ENCODE results near the gene TMEM43.

Gene TMEM43

GRCh38 chr3:14150491-14151230 lies 25.8 kb downstream of the TMEM43 start:
- DNase-seq (ENCODE audit: low read depth in 2 of 3, low spot score in 1 of 3) = no peak

GRCh38 chr3:14151471-14152083 lies 26.7 kb downstream of the TMEM43 start:
- DNase-seq (ENCODE audit: low read depth in 2 of 3, low spot score in 1 of 3) = no peak

GRCh38 chr3:14152233-14152962 lies 27.5 kb downstream of the TMEM43 start:
- no peak for DNase-seq (ENCODE audit: low read depth in 2 of 3, low spot score in 1 of 3)

DNA sequence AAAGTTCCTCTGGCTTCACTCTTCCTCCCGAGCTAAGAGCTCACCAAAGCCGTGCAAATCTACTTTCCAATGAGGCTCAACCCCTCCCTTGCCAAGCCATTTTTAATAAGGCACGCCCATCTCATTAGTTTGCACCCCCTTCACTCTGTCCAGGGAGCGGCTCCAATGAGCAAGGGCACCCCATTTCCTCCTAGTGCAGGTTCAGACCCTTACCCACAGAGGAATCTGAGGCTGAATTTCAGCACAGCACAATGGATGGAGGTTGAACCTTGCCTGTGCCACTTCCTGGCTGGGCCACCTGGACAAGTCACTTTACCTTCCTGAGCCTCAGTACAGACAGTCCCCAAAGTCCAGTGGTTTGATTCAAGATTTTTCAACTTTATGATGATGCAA lies 28.1 kb downstream of the TMEM43 start:
- DNase-seq (ENCODE audit: low read depth in 2 of 3, low spot score in 1 of 3) = no peak

GRCh38 chr3:14153663-14154062 lies 28.8 kb downstream of the TMEM43 start:
- no peak for DNase-seq (ENCODE audit: low read depth in 2 of 3, low spot score in 1 of 3)

DNA sequence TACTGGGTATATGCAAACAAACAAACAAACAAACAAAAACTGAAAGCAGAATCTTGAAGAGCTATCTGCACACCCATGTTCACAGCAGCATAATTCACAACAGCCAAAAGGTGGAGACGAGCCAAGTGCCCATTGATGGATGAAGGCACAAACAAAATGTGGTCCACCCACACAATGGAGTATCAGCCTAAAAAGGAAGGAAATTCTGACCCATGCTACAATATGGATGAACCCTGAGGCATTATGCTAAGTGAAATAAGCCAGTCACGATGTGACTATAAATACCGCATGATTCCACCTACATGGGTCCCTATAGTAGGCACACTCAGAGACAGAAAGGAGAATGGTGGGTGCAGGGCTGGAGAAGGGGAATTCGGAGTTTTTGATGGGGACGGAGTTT lies 29.4 kb downstream of the TMEM43 start:
- DNase-seq (ENCODE audit: low read depth in 2 of 3, low spot score in 1 of 3) = no peak

DNA sequence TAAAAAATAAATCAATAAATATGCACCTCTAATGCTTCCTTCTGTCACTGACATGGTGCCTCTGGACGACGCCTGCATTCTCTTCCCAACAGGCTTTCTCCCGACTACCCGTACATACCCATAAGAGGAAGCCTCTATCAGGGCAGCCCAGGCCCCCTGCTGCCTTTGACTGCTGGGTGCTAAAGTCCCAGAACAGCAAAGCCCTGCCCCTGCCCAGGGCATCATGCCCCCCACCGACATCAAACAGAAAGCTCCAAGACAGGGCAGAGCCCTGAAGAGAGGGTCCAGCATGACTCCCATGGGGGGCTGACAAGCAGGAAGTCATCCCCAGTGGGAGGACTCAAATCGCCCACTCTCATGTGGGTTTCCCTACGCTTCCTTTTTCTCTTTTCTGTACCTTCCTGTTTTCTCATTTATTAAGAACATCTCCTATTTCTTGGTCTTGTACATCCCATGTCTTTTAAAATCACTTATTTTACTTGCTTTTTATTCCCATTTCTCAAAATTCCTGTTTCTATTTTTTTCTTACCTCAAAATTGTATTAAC lies 30.1 kb downstream of the TMEM43 start:
- no peak for DNase-seq (ENCODE audit: low read depth in 2 of 3, low spot score in 1 of 3)

GRCh38 chr3:14156201-14156600 lies 31.3 kb downstream of the TMEM43 start:
- DNase-seq (ENCODE audit: low read depth in 2 of 3, low spot score in 1 of 3) = no peak

DNA sequence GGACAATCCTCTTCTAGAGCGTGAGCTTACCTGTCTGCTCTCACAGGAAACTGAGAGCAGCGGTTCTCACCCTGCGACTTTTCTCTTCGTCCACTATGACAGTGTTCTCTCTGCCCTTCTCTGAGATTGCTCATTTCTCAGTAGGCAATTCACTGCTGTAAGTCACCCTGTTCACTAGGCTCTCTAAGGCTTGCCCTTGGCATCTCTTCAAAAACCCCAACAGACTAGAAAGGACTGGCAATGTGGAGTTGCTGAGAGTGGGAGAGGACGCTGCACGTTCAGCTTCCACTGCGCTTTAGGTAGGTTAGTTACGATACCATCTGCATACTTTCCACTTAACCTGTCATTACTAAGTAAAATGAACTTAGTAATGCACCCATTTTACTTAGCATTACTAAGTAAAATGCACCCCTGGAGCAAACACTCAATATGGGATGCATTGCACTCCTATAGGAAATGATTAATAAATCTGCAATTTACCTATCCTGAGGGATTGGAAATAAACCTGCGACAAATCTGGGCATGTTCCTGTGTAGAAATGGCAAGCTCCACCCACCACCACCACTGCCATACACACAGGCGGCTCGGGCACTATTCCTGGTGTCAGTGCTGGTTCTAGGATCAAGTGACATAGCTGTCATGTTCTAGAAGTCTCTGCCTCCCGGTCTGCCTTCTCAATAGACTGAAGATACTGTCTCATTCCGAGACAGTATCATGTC lies 32.1 kb downstream of the TMEM43 start:
- DNase-seq (ENCODE audit: low read depth in 2 of 3, low spot score in 1 of 3) = no peak

DNA sequence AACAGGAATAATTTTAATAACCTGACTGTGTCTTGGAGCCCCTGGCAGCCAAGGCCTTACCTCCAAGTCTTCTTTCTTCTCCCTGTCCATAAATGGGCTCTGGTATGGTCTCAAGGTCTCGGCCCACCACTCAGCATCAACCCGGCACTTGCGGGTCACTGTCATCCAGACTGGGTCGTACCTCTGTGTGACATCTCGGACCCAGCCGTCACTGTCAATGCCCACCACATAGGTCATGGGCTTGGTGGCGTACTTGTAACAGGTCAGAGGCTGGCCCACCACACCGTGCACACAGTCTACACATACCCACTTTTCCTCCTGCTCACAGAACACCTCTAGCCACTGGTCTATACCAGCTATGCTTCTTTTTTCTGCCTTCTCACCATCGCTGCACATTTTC lies 33.1 kb downstream of the TMEM43 start:
- DNase-seq (ENCODE audit: low read depth in 2 of 3, low spot score in 1 of 3) = no peak

GRCh38 chr3:14158370-14158769 lies 33.5 kb downstream of the TMEM43 start:
- no peak for DNase-seq (ENCODE audit: low read depth in 2 of 3, low spot score in 1 of 3)

- DNase-seq (ENCODE audit: low read depth in 2 of 3, low spot score in 1 of 3) = no peak
Observed at GRCh38 chr3:14159426-14159825, 34.6 kb downstream of the TMEM43 start.

DNA sequence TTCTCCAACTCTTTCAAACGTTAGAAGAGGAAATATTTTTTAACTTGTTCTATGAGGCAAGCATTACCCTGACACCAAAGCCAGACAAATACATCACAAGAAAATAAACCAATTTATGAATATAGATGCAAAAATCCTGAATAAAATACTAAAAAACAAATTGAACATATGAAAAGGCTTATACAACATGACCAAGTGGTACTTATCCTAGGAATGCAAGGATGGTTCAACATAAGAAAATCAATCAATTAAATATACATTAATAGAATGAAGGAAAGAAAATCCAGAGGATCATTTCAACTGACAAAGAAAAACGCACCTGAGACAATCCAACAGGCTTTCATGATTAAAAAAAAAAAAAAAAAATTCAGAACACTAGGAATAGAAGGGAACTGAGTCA lies 36.4 kb downstream of the TMEM43 start:
- no peak for DNase-seq (ENCODE audit: low read depth in 2 of 3, low spot score in 1 of 3)

- DNase-seq (ENCODE audit: low read depth in 2 of 3, low spot score in 1 of 3) = no peak
Observed at GRCh38 chr3:14162178-14162577, 37.3 kb downstream of the TMEM43 start.

DNA sequence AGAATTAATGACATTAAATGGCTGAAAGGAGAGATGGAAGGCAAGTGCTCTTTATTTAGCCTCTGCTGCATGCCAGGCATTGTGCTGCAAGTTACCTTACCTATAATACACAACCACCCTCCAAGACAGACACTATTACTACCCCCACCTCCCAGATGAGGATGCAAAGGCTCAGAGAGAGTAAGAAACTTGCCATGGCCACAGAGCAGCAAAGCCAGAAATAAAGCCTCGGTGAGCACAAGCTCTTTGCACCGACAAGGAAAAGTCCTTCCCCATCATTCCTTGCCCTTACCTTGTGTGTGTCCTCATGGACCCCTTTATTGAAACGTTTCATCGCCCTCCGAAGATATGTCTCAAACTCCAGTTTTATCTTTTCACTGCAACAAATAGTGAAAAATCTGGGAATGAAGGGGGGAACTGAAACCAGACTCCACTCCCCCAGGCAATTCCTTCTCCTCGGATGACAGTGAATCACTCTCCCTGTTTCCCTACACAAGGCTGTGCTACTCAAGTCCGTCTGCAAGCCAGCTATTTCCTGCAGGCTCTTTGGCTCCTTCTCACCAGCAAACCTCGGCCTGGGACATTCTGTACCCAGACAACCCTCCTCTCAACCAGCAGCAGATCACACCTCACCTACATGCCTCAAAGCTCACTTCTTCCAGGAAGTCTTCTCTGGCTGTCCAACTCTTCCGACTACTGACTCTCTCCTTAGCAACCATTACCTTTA lies 42.2 kb downstream of the TMEM43 start:
- DNase-seq (ENCODE audit: low read depth in 2 of 3, low spot score in 1 of 3) = no peak

GRCh38 chr3:14169435-14169834 lies 44.6 kb downstream of the TMEM43 start:
- no peak for DNase-seq (ENCODE audit: low read depth in 2 of 3, low spot score in 1 of 3)

- DNase-seq (ENCODE audit: low read depth in 2 of 3, low spot score in 1 of 3) = no peak
Observed at GRCh38 chr3:14169871-14170270, 45.0 kb downstream of the TMEM43 start.

DNA sequence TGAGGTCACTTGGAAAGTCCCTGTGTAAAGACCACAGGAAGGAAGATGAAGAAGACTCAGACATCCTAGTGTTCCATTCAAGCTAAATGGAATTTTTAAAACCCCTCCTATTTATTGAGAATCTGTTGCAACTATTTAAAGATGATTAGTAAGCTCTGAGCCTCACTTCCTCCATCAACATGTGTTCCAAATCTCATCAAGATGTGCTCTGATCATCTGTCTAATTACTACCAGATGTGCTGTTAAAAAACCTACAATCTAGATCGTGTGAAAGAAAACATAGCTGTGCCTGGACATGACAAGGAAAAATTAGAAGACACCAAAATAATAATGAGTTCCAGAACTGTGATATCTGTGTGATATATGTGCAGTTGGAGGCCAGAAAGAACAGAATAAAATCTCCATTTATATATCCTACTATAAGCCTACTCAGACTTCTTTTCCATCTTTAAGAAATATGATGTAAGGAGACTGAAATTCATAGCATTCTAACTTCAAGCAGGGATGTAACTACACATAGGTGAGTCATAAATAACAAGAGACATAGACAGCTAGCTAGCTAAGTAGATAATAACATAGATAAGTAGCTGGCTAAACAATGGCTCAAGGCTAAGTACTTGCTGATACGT lies 45.8 kb downstream of the TMEM43 start:
- no peak for DNase-seq (ENCODE audit: low read depth in 2 of 3, low spot score in 1 of 3)

GRCh38 chr3:14172496-14172895 lies 47.6 kb downstream of the TMEM43 start:
- DNase-seq (ENCODE audit: low read depth in 2 of 3, low spot score in 1 of 3) = no peak

- DNase-seq (ENCODE audit: low read depth in 2 of 3, low spot score in 1 of 3) = no peak
Observed at GRCh38 chr3:14174483-14174882, 49.6 kb downstream of the TMEM43 start.
